Endothelial cell (in vitro differentiated cells): ENCODE data around the gene RAD51B. TPM values are rescaled to one million over a fixed set of nuclear protein-coding genes. Genes with fewer than 3 reads are reported as not detected.

Experiments
- DNase-seq: peaks from one replicate; pipeline ENCODE4 v3.0.0; 2021; ENCODE audit warnings: low spot score
- H3K27ac Mint-ChIP-seq: one replicate; pipeline ENCODE4 v1.8.0; 2021; ENCODE audit warnings: mixed read lengths, inconsistent platforms; ENCODE audit not compliant: unreplicated experiment
- H3K27me3 Mint-ChIP-seq: one replicate; pipeline ENCODE4 v1.8.0; 2021; ENCODE audit warnings: mild to moderate bottlenecking, moderate library complexity, mixed read lengths, inconsistent platforms; ENCODE audit not compliant: unreplicated experiment
- H3K36me3 Mint-ChIP-seq: one replicate; pipeline ENCODE4 v1.8.0; 2021; ENCODE audit warnings: mild to moderate bottlenecking, low read depth, mixed read lengths, inconsistent platforms; ENCODE audit not compliant: unreplicated experiment
- H3K4me1 Mint-ChIP-seq: one replicate; pipeline ENCODE4 v1.8.0; 2021; ENCODE audit warnings: mild to moderate bottlenecking, mixed read lengths, inconsistent platforms; ENCODE audit not compliant: unreplicated experiment
- H3K4me3 Mint-ChIP-seq: one replicate; pipeline ENCODE4 v1.8.0; 2021; ENCODE audit warnings: mild to moderate bottlenecking, mixed read lengths, inconsistent platforms; ENCODE audit not compliant: unreplicated experiment
- H3K9me3 Mint-ChIP-seq: one replicate; pipeline ENCODE4 v1.8.0; 2021; ENCODE audit warnings: mixed read lengths, inconsistent platforms; ENCODE audit not compliant: unreplicated experiment
- total RNA-seq: library from RNA; stranded (reverse); fragmentation: NEBNext Ultra II Directional; extraction: Animal tissue kit (Norgen Biotek cat#: 25700); gene quantifications from one replicate; pipeline ENCODE4 v1.2.1, GENCODE V29; 2021; ENCODE audit not compliant: unreplicated experiment
- TF ChIP-seq, protein P1 (sequence below): fragments of 200-600 bp; sonication (generic); IDR thresholded peaks from one replicate; pipeline ENCODE4 v1.5.0; 2021; ENCODE audit warnings: antibody characterized with exemption; ENCODE audit not compliant: unreplicated experiment

Gene RAD51B
- total RNA-seq, 1 donor from 2014 or later, result 23.5 TPM

DNA sequence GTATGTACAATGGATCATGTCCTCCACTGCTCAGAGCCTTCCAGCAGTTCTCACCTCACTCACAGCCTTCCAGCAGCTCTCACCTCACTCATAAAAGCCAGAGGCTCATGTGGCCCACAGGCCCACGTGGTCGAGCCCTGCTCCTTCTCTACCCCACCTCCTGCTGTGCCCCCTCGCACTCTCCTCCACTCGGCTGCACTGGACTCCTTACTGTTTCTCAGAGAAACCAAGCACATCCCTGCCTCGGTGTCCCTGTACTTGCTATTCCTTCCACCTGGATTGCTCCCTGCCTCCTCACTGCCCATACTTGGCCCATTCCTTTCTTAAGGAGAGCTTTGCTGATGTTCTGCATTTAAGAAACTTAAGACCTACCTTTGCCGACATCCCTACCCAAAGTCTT is 753.5 kb downstream of the RAD51B start:
- Mint-ChIP-seq H3K4me1 (peaks cover 25% of the 10 kb centered on the region), H3K27ac (no peak overlapping the region), H3K27me3 (peaks cover 2% of the 10 kb centered on the region)

DNA sequence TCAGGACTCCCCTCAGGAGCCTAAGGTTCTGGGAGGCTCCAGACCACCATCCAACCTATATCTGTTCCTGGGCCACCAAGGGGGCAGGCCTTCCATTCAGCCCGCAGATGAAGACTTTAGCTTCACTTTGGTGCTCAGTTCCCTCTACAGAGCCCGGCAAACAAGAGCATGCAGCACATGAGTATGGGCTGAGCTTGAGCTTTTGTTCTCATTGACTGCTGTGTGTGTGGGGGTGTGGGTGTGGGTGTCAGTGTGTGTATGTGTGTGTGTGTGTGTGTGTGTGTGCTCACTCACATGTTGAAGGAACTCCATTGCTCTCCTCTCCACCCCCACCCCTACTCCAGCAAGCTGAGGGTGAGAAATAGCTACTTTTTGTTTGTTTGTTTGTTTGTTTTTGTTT is 754.1 kb downstream of the RAD51B start:
- H3K9me3 Mint-ChIP-seq, result peaks cover 4% of the 10 kb centered on the region
- H3K27ac Mint-ChIP-seq, result no peak overlapping the region
- H3K4me3 Mint-ChIP-seq, result no peak overlapping the region
- peaks cover 2% of the 10 kb centered on the region for H3K27me3 Mint-ChIP-seq
- H3K4me1 Mint-ChIP-seq, result peaks cover 25% of the 10 kb centered on the region
- peaks cover 21% of the 10 kb centered on the region for H3K36me3 Mint-ChIP-seq
- no peak for DNase-seq
- TF ChIP-seq, protein P1, sequence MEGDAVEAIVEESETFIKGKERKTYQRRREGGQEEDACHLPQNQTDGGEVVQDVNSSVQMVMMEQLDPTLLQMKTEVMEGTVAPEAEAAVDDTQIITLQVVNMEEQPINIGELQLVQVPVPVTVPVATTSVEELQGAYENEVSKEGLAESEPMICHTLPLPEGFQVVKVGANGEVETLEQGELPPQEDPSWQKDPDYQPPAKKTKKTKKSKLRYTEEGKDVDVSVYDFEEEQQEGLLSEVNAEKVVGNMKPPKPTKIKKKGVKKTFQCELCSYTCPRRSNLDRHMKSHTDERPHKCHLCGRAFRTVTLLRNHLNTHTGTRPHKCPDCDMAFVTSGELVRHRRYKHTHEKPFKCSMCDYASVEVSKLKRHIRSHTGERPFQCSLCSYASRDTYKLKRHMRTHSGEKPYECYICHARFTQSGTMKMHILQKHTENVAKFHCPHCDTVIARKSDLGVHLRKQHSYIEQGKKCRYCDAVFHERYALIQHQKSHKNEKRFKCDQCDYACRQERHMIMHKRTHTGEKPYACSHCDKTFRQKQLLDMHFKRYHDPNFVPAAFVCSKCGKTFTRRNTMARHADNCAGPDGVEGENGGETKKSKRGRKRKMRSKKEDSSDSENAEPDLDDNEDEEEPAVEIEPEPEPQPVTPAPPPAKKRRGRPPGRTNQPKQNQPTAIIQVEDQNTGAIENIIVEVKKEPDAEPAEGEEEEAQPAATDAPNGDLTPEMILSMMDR, result no peak

More for the DNA sequence above, 753.5 kb downstream of the RAD51B start:
- Mint-ChIP-seq H3K4me3 (no peak overlapping the region), H3K36me3 (peaks cover 21% of the 10 kb centered on the region), H3K9me3 (peaks cover 4% of the 10 kb centered on the region)
- TF ChIP-seq, protein P1, result no peak
- DNase-seq, result no peak

DNA sequence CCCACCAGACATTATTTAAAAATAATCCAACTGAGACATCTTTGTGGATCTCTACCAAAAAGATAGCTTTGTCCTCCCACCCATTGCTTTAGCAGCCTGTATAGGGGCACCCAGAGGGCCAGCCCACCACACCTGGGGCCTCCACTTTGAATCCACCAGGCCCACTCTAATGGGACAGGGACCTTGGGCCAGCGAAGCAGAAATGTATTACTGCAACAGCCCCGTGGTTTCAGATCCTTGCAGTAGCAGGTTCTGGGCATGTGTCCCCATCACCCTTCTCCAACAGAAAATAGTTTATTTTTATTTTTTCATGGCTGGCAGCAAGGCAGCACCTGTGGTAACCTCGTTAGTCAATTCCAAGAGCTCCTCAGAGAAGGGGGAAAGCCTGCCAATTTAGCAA is 754.9 kb downstream of the RAD51B start:
- Mint-ChIP-seq H3K27me3 (peaks cover 2% of the 10 kb centered on the region), H3K4me1 (peaks cover 20% of the 10 kb centered on the region), H3K9me3 (peaks cover 4% of the 10 kb centered on the region), H3K36me3 (peaks cover 21% of the 10 kb centered on the region), H3K4me3 (no peak overlapping the region), H3K27ac (no peak overlapping the region)
- no peak for DNase-seq
- TF ChIP-seq, protein P1, result no peak

DNA sequence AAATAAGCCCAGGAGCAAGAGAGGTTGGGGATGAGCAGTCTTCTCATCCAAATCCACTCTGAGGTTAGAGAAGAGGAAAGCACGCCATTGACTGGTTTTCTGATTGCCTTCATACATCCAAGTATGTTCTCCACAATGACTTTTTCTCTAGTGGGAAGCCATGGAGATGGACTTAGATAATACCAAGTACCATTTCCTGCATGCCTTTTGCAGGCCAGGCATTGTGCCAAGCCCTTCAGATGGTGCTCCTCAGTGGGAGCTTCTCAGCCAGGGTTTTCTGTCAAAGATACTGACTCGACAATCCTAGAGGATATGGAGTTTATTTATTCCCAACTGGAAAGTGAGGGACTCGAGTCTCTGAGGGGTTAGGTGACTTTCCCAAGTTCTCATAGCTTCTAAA is 755.3 kb downstream of the RAD51B start:
- Mint-ChIP-seq H3K27ac (no peak overlapping the region), H3K4me1 (peaks cover 15% of the 10 kb centered on the region), H3K36me3 (peaks cover 21% of the 10 kb centered on the region), H3K9me3 (peaks cover 4% of the 10 kb centered on the region), H3K27me3 (peaks cover 2% of the 10 kb centered on the region), H3K4me3 (no peak overlapping the region)
- DNase-seq, result no peak
- TF ChIP-seq, protein P1, result no peak

DNA sequence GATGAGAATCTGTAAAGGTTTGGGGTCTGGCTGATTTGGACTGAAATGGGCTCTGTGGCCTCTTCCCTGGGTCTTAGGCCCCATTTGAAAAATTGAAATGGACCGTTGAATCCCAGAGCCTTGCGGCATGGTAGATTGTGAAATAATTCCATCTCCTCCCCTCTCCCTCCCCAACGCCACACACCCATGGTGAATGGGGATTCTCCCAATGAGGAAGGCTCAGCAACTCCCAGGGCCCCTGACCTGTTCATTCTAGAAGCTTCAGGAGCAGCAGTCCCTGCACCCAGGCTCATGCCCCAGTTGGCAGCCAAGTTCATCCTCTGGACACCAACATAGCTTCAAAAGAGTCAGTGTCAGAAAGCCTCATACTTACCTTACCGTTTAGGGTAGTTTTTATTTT is 755.8 kb downstream of the RAD51B start:
- no peak for DNase-seq
- no peak overlapping the region for H3K27ac Mint-ChIP-seq
- H3K4me1 Mint-ChIP-seq, result peaks cover 14% of the 10 kb centered on the region
- peaks cover 2% of the 10 kb centered on the region for H3K27me3 Mint-ChIP-seq
- no peak overlapping the region for H3K4me3 Mint-ChIP-seq
- H3K36me3 Mint-ChIP-seq, result peaks cover 21% of the 10 kb centered on the region
- H3K9me3 Mint-ChIP-seq, result peaks cover 4% of the 10 kb centered on the region
- TF ChIP-seq, protein P1, result no peak
